Prostate gland (tissue), 2 donors: Measurements from ENCODE around the gene GPR107.

ENCODE experiments used
- POLR2A ChIP-seq: fragments of 450-650 bp; IDR thresholded peaks from one replicate; pipeline ENCODE4 v1.6.1; 2016; ENCODE audit warnings: antibody characterized with exemption, mild to moderate bottlenecking
- POLR2AphosphoS5 ChIP-seq: sonication (generic); formaldehyde crosslinking; IDR thresholded peaks from one replicate; pipeline ENCODE4 v1.6.1; 2017; ENCODE audit warnings: antibody characterized with exemption
- TF ChIP-seq, protein P1 (sequence below), 4 experiments: fragments of 200-600 bp in 2 of 4; fragments of 450-650 bp in 2 of 4; sonication (generic) in 2 of 4; IDR thresholded peaks; 1 replicate in 3 of 4; 2 replicates in 1 of 4; pipeline ENCODE4 v1.5.1; 2016 to 2019; ENCODE audit warnings: antibody characterized with exemption in 4 of 4, mild to moderate bottlenecking in 2 of 4, moderate library complexity in 2 of 4

DNA sequence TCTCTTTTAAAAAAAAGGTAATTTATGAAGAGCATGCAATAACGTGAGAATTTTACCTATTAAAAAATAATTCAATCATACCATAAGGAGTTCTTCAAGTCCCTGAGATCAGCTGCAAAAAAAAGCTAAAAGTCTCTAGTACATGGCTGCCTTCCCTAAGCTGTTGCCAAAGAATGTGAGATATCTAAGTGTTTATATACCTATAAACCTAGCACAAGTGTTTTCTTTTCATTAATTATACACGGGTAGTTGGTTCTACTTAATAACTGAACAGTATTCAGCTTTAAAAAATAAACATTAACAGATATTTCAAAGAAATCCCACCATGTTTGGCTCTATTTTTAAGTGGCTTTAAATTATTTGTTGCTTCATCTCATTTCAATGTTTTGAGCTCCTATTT is 36.6 kb upstream of the GPR107 start:
- TF ChIP-seq POLR2AphosphoS5: no peak
- TF ChIP-seq, protein P1, sequence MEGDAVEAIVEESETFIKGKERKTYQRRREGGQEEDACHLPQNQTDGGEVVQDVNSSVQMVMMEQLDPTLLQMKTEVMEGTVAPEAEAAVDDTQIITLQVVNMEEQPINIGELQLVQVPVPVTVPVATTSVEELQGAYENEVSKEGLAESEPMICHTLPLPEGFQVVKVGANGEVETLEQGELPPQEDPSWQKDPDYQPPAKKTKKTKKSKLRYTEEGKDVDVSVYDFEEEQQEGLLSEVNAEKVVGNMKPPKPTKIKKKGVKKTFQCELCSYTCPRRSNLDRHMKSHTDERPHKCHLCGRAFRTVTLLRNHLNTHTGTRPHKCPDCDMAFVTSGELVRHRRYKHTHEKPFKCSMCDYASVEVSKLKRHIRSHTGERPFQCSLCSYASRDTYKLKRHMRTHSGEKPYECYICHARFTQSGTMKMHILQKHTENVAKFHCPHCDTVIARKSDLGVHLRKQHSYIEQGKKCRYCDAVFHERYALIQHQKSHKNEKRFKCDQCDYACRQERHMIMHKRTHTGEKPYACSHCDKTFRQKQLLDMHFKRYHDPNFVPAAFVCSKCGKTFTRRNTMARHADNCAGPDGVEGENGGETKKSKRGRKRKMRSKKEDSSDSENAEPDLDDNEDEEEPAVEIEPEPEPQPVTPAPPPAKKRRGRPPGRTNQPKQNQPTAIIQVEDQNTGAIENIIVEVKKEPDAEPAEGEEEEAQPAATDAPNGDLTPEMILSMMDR (IDR thresholded peaks at IDR 0.05): no peak
- TF ChIP-seq POLR2A: no peak
